Fibroblast of mammary gland (primary cell): ENCODE measurements around the gene DMRT3.

Experiments
- DNase-seq: peaks from one replicate; pipeline ENCODE4 v3.0.0-alpha.2; 2010; ENCODE audit warnings: low read depth
- H3K4me3 ChIP-seq: 2 replicates; pipeline ENCODE4 v1.5.1; 2011; ENCODE audit warnings: low read depth, mild to moderate bottlenecking, low read length, moderate library complexity; ENCODE audit not compliant: control insufficient read depth
- CTCF ChIP-seq: conservative IDR thresholded peaks from 2 replicates; pipeline ENCODE4 v1.5.1; 2011; ENCODE audit warnings: low read depth, low read length, inconsistent platforms; ENCODE audit not compliant: control insufficient read depth, insufficient read depth

Gene DMRT3

GRCh38 chr9:979983-980382, 3.5 kb downstream of the DMRT3 start:
- DNase-seq, result no peak
- TF ChIP-seq CTCF, result no peak
- H3K4me3 ChIP-seq, result no peak overlapping the region

- TF ChIP-seq CTCF, result no peak
- no peak overlapping the region for H3K4me3 ChIP-seq
- no peak for DNase-seq
These were observed 4.2 kb downstream of the DMRT3 start for GRCh38 chr9:980640-981039.

- TF ChIP-seq CTCF, result no peak
- H3K4me3 ChIP-seq, result no peak overlapping the region
- no peak for DNase-seq
These were observed 5.0 kb downstream of the DMRT3 start for GRCh38 chr9:981491-981898.

GRCh38 chr9:982394-983230, 6.2 kb downstream of the DMRT3 start:
- no peak for TF ChIP-seq CTCF
- DNase-seq, result peak; percentile 62

GRCh38 chr9:994005-994404, 17.6 kb downstream of the DMRT3 start:
- no peak overlapping the region for H3K4me3 ChIP-seq
- TF ChIP-seq CTCF, result no peak
- no peak for DNase-seq

More at GRCh38 chr9:982394-983230, 6.2 kb downstream of the DMRT3 start:
- no peak overlapping the region for H3K4me3 ChIP-seq

GRCh38 chr9:995192-995591, 18.7 kb downstream of the DMRT3 start:
- H3K4me3 ChIP-seq, result no peak overlapping the region
- peak; percentile 65 for DNase-seq
- no peak for TF ChIP-seq CTCF

- no peak for TF ChIP-seq CTCF
- no peak overlapping the region for H3K4me3 ChIP-seq
- peak; percentile 89 for DNase-seq
These were observed 19.3 kb downstream of the DMRT3 start for GRCh38 chr9:995781-996180.
